ENCODE data around the gene CKMT1B.
"Not testable (repeated sequence)": the region's sequence is repeated elsewhere in the genome, so short reads cannot be mapped to it uniquely, and the experiment has no call there.

CKMT1B gene

DNA sequence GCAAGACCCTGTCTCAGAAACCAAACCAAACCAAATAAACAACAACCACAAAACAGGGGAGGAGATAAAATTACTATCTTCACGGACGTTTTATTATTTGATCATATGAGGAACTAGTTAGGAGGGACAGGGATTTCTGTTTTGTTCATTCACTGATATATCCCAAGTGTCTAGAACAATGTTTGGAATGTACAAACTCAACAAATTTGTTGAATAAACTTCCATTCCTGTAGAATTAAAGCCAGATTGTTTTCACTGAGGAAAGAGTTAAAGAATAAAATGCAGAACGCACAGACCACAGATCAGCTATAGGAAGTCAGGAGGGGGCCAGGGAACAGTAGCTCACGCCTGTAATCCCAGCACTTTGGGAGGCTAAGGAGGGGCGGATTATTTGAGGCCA is 31.3 kb downstream of the CKMT1B start:
- Histone ChIP-seq H3K9me3 (ENCODE audit: low read length) (no peaks in the 10 kb centered on the region), H3K27me3 (ENCODE audit: insufficient read depth, low read length) (no peaks in the 10 kb centered on the region), H3K27ac (ENCODE audit: low read depth, low read length, poor library complexity, severe bottlenecking) (no peak overlapping the region), H3K79me2 (ENCODE audit: insufficient read depth, low read length) (no peaks in the 10 kb centered on the region), H3K36me3 (ENCODE audit: insufficient read depth, low read length) (no peaks in the 10 kb centered on the region), H3K9me2 (ENCODE audit: low read depth, low read length) (no peaks in the 10 kb centered on the region), H3K9ac (ENCODE audit: low read length) (no peak overlapping the region), H3K4me1 (ENCODE audit: insufficient read depth, low read length, severe bottlenecking) (no peaks in the 10 kb centered on the region), H3F3A (ENCODE audit: insufficient read depth, low read length) (no peaks in the 10 kb centered on the region), H3K4me2 (ENCODE audit: low read length) (no peak overlapping the region), H3K4me3 (ENCODE audit: low read depth, low read length, poor library complexity, severe bottlenecking) (no peak overlapping the region), H2AFZ (ENCODE audit: low read length) (no peak overlapping the region), H4K20me1 (ENCODE audit: insufficient read depth, low read length) (no peaks in the 10 kb centered on the region)
- TF ChIP-seq CTCF (IDR thresholded peaks at IDR 0.05; ENCODE audit: low read length) (no peak), EZH2 (IDR thresholded peaks at IDR 0.05; ENCODE audit: borderline replicate concordance, low read length) (no peak)

GRCh38 chr15:43626937-43627336 is 33.1 kb downstream of the CKMT1B start:
- H4K20me1 ChIP-seq (ENCODE audit: insufficient read depth, low read length); H3K27me3 ChIP-seq (ENCODE audit: insufficient read depth, low read length); H3K36me3 ChIP-seq (ENCODE audit: insufficient read depth, low read length); H3F3A ChIP-seq (ENCODE audit: insufficient read depth, low read length); H3K4me3 ChIP-seq (ENCODE audit: low read depth, low read length, poor library complexity, severe bottlenecking); H2AFZ ChIP-seq (ENCODE audit: low read length); H3K9me3 ChIP-seq (ENCODE audit: low read length); H3K4me2 ChIP-seq (ENCODE audit: low read length); H3K9me2 ChIP-seq (ENCODE audit: low read depth, low read length); H3K79me2 ChIP-seq (ENCODE audit: insufficient read depth, low read length); H3K27ac ChIP-seq (ENCODE audit: low read depth, low read length, poor library complexity, severe bottlenecking); H3K9ac ChIP-seq (ENCODE audit: low read length); H3K4me1 ChIP-seq (ENCODE audit: insufficient read depth, low read length, severe bottlenecking): not testable (repeated sequence)

- H3K9ac ChIP-seq (ENCODE audit: low read length); H3K9me3 ChIP-seq (ENCODE audit: low read length); H3K27ac ChIP-seq (ENCODE audit: low read depth, low read length, poor library complexity, severe bottlenecking); H3F3A ChIP-seq (ENCODE audit: insufficient read depth, low read length); H4K20me1 ChIP-seq (ENCODE audit: insufficient read depth, low read length); H3K4me1 ChIP-seq (ENCODE audit: insufficient read depth, low read length, severe bottlenecking); H3K36me3 ChIP-seq (ENCODE audit: insufficient read depth, low read length); H3K27me3 ChIP-seq (ENCODE audit: insufficient read depth, low read length); H3K9me2 ChIP-seq (ENCODE audit: low read depth, low read length); H2AFZ ChIP-seq (ENCODE audit: low read length); H3K79me2 ChIP-seq (ENCODE audit: insufficient read depth, low read length); H3K4me3 ChIP-seq (ENCODE audit: low read depth, low read length, poor library complexity, severe bottlenecking); H3K4me2 ChIP-seq (ENCODE audit: low read length): not testable (repeated sequence)
These were observed 44.8 kb downstream of the CKMT1B start for GRCh38 chr15:43638464-43639204.

Measured in OCI-LY1 (cell line).